ENCODE data around the gene TMEM238. TPM values are rescaled to one million over a fixed set of nuclear protein-coding genes. Genes with fewer than 3 reads are reported as not detected.

The TMEM238 gene
- total and polyA plus RNA-seq, 2 donors (not counting 3 experiments of a cell fraction or from before 2014, with no cell fraction given): 0.18 to 0.35 TPM

GRCh38 chr19:55431183-55431582 is 47.1 kb upstream of the TMEM238 start:
- Histone ChIP-seq H3K4me1 (ENCODE audit: control insufficient read depth, extremely low read depth, insufficient read depth, low read length) (no peaks in the 10 kb centered on the region), H4K20me1 (replicated peaks; ENCODE audit: control insufficient read depth, extremely low read depth, insufficient read depth, low read length) (no peaks in the 10 kb centered on the region), H3K4me2 (ENCODE audit: insufficient read depth, low read length) (no peak overlapping the region), H3K4me3 (replicated peaks in 1 of 3; ENCODE audit: insufficient read depth in 1 of 3, low read depth in 1 of 3, low read length in 3 of 3) (no peak overlapping the region), H3K36me3 (ENCODE audit: control insufficient read depth in 2 of 2, extremely low read depth in 1 of 2, insufficient read depth in 2 of 2, low read length in 2 of 2) (no peaks in the 10 kb centered on the region), H3K9ac (replicated peaks; ENCODE audit: extremely low read depth, insufficient read depth, low read length) (no peak overlapping the region), H3K79me2 (ENCODE audit: control insufficient read depth, insufficient read depth, low read length) (no peaks in the 10 kb centered on the region), H3K27ac (ENCODE audit: insufficient read depth, low read depth, low read length) (no peak overlapping the region), H3K9me1 (replicated peaks; ENCODE audit: control insufficient read depth, extremely low read depth, insufficient read depth, low read length) (no peaks in the 10 kb centered on the region), H2AFZ (ENCODE audit: low read depth, low read length) (no peak overlapping the region), H3K27me3 (ENCODE audit: control insufficient read depth in 2 of 2, insufficient read depth in 2 of 2, low read length in 2 of 2) (peaks cover 3% of the 10 kb centered on the region in 2 experiments), H3K9me3 (replicated peaks; ENCODE audit: control insufficient read depth, insufficient read depth, low read length) (no peaks in the 10 kb centered on the region)
- FAIRE-seq (no peak), DNase-seq (ENCODE audit: low read depth, low spot score) (no peak)
- BruUV-seq (replicated peaks): no TSS peak
- intact Hi-C loops (cut with micrococcal nuclease): no loop called here
- TF ChIP-seq MYC (IDR thresholded peaks at IDR 0.05; ENCODE audit: low read depth, low read length) (no peak), MAX (IDR thresholded peaks at IDR 0.05; ENCODE audit: insufficient read depth, insufficient read length) (no peak), CTCF (IDR thresholded peaks at IDR 0.05; ENCODE audit: extremely low read depth in 1 of 2, insufficient read depth in 1 of 2, low read depth in 1 of 2, low read length in 2 of 2) (no peak), GATA2 (IDR thresholded peaks at IDR 0.05; ENCODE audit: insufficient read depth, insufficient read length, low read depth, low read length) (no peak), POLR2AphosphoS5 (IDR thresholded peaks at IDR 0.05; ENCODE audit: insufficient read depth, low read depth, low read length) (no peak), FOS (IDR thresholded peaks at IDR 0.05; ENCODE audit: borderline replicate concordance, insufficient read depth, low read length) (no peak), EZH2 (IDR thresholded peaks at IDR 0.05; ENCODE audit: borderline replicate concordance, low read depth, low read length, severe bottlenecking) (no peak), JUN (IDR thresholded peaks at IDR 0.05; ENCODE audit: borderline replicate concordance, insufficient read depth, insufficient read length, low read depth) (no peak), POLR2A (IDR thresholded peaks at IDR 0.05; ENCODE audit: low read depth, low read length) (no peak)
- POLR2A ChIA-PET: no interaction called here
- dilution Hi-C loops (cut with MboI; ENCODE audit: extremely low pct_ligation_motif_present, low sequenced_read_pairs): no loop called here
- CTCF ChIA-PET: no interaction called here
